Suppressor macrophage (primary cell): ENCODE data around the gene KATNB1.
"Not testable (repeated sequence)": the region's sequence is repeated elsewhere in the genome, so short reads cannot be mapped to it uniquely, and the experiment has no call there.

ENCODE experiments used
- DNase-seq, 4 experiments: peaks; one replicate each; pipeline ENCODE4 v3.0.0-alpha.2; 2020 to 2022

KATNB1 gene

GRCh38 chr16:57725554-57725953, 10.0 kb upstream of the KATNB1 start:
- DNase-seq = peak in 2 of 4 experiments; percentile 8 to 16

- no peak for DNase-seq
These were observed 9.6 kb upstream of the KATNB1 start for GRCh38 chr16:57725976-57726375.

- DNase-seq = no peak
These were observed 9.1 kb upstream of the KATNB1 start for GRCh38 chr16:57726433-57726947.

- no peak for DNase-seq
These were observed 8.0 kb upstream of the KATNB1 start for GRCh38 chr16:57727610-57728009.

- DNase-seq = peak in 1 of 4 experiments; percentile 16
These were observed 7.0 kb upstream of the KATNB1 start for GRCh38 chr16:57728336-57729181.

- no peak for DNase-seq
These were observed 6.4 kb upstream of the KATNB1 start for GRCh38 chr16:57729182-57729484.

- not testable (repeated sequence) for DNase-seq
These were observed 5.7 kb upstream of the KATNB1 start for GRCh38 chr16:57729852-57730251.

GRCh38 chr16:57730771-57731730, 4.5 kb upstream of the KATNB1 start:
- DNase-seq = no peak

- peak in 3 of 4 experiments; percentile 17 to 70 (median 60) for DNase-seq
These were observed 3.5 kb upstream of the KATNB1 start for GRCh38 chr16:57732037-57732436.

GRCh38 chr16:57732714-57733113, 2.9 kb upstream of the KATNB1 start:
- no peak for DNase-seq

- DNase-seq = no peak
These were observed 1.2 kb upstream of the KATNB1 start for GRCh38 chr16:57734308-57734924.

- peak; percentile 99 to 100 (median 100) for DNase-seq
These were observed 430 bp upstream of the KATNB1 start for GRCh38 chr16:57734925-57735754.

GRCh38 chr16:57736419-57737351, 1.1 kb downstream of the KATNB1 start:
- peak; percentile 74 to 86 (median 81) for DNase-seq

- DNase-seq = no peak
These were observed 3.3 kb downstream of the KATNB1 start for GRCh38 chr16:57738844-57739243.

GRCh38 chr16:57739756-57740422, 4.3 kb downstream of the KATNB1 start:
- no peak for DNase-seq

GRCh38 chr16:57740423-57741071, 5.0 kb downstream of the KATNB1 start:
- no peak for DNase-seq

- DNase-seq = no peak
These were observed 6.2 kb downstream of the KATNB1 start for GRCh38 chr16:57741660-57742191.

GRCh38 chr16:57742543-57742942, 7.0 kb downstream of the KATNB1 start:
- DNase-seq = no peak

GRCh38 chr16:57743458-57743857, 7.9 kb downstream of the KATNB1 start:
- DNase-seq = no peak
